Loucy (cell line): ENCODE results near the gene ATF7.

Source experiments
- H2AFZ ChIP-seq: fragments of 200-600 bp; sonication (generic); 2 replicates; pipeline ENCODE4 v1.6.0; 2016; ENCODE audit warnings: antibody characterized with exemption, mild to moderate bottlenecking, low read length, moderate library complexity
- H3F3A ChIP-seq: fragments of 200-600 bp; 2 replicates; pipeline ENCODE4 v1.6.0; 2016; ENCODE audit warnings: antibody characterized with exemption, low read depth, mild to moderate bottlenecking
- H3K27me3 ChIP-seq: fragments of 200-600 bp; sonication (generic); 2 replicates; pipeline ENCODE4 v1.6.1; 2014; ENCODE audit warnings: low read length, mild to moderate bottlenecking; ENCODE audit not compliant: insufficient read depth, poor library complexity, severe bottlenecking
- H3K36me3 ChIP-seq: fragments of 200-600 bp; sonication (generic); 2 replicates; pipeline ENCODE4 v1.6.1; 2016; ENCODE audit warnings: low read length; ENCODE audit not compliant: insufficient read depth
- H3K4me1 ChIP-seq: fragments of 200-600 bp; sonication (generic); 2 replicates; pipeline ENCODE4 v1.5.1; 2014; ENCODE audit warnings: low read length, mild to moderate bottlenecking; ENCODE audit not compliant: insufficient read depth, poor library complexity, severe bottlenecking
- H3K4me2 ChIP-seq: fragments of 200-600 bp; sonication (generic); 2 replicates; pipeline ENCODE4 v1.6.0; 2014; ENCODE audit warnings: antibody characterized with exemption, low read length, low read depth, mild to moderate bottlenecking; ENCODE audit not compliant: poor library complexity, severe bottlenecking
- H3K4me3 ChIP-seq: fragments of 200-600 bp; sonication (generic); 2 replicates; pipeline ENCODE4 v1.5.1; 2014; ENCODE audit warnings: low read length, mild to moderate bottlenecking, mixed read lengths; ENCODE audit not compliant: poor library complexity, severe bottlenecking
- H3K79me2 ChIP-seq: fragments of 200-600 bp; sonication (generic); 2 replicates; pipeline ENCODE4 v1.6.1; 2014; ENCODE audit warnings: low read length; ENCODE audit not compliant: insufficient read depth
- H3K9ac ChIP-seq: fragments of 200-600 bp; sonication (generic); 2 replicates; pipeline ENCODE4 v1.6.0; 2014; ENCODE audit warnings: mild to moderate bottlenecking, low read depth, low read length, moderate library complexity; ENCODE audit not compliant: poor library complexity, severe bottlenecking
- H3K9me2 ChIP-seq: fragments of 200-600 bp; sonication (generic); replicated peaks from 2 replicates; pipeline ENCODE4 v1.6.1; 2016; ENCODE audit warnings: low read depth, low read length, mixed read lengths
- H3K9me3 ChIP-seq: fragments of 200-600 bp; sonication (generic); 2 replicates; pipeline ENCODE4 v1.6.1; 2014; ENCODE audit warnings: mild to moderate bottlenecking, antibody characterized with exemption, low read length, low read depth; ENCODE audit not compliant: insufficient read depth
- H4K20me1 ChIP-seq: fragments of 200-600 bp; sonication (generic); 2 replicates; pipeline ENCODE4 v1.6.0; 2014; ENCODE audit warnings: antibody characterized with exemption, low read length, mild to moderate bottlenecking; ENCODE audit not compliant: insufficient read depth, poor library complexity, severe bottlenecking
- EZH2phosphoT487 ChIP-seq: fragments of 200-600 bp; IDR thresholded peaks from 2 replicates; pipeline ENCODE4 v1.6.1; 2018; ENCODE audit warnings: antibody characterized with exemption, mild to moderate bottlenecking, moderate library complexity, borderline replicate concordance
- TF ChIP-seq, protein P1 (sequence below): fragments of 200-600 bp; sonication (generic); conservative IDR thresholded peaks from 2 replicates; pipeline ENCODE4 v1.5.1; 2014; ENCODE audit warnings: mild to moderate bottlenecking, antibody characterized with exemption, low read length

The ATF7 gene

DNA sequence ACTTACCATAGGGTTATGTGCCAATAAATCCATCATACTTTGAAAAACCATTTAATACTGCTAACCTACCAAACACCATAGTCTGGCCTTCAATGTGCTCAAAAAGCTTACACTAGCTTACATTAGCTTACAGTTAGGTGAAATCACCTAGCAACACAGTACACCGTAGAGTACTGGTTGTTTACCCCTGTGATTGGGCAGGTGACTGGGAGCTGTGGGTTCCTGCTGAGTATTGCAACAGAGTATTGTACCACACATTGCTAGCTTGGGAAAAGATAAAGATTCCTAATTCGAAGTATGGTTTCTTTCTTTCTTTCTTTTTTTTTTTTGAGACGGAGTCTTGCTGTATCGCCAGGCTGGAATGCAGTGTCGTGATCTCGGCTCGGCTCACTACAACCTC is 44.1 kb upstream of the ATF7 start:
- Histone ChIP-seq H3K9ac (peak overlapping the region; percentile 12), H3K4me3 (peak overlapping the region; percentile 7), H3K4me1 (peaks cover 42% of the 10 kb centered on the region), H4K20me1 (peaks cover 27% of the 10 kb centered on the region), H3K9me3 (no peaks in the 10 kb centered on the region), H3K4me2 (peak overlapping the region; percentile 60), H3K9me2 (no peaks in the 10 kb centered on the region), H3K27me3 (no peaks in the 10 kb centered on the region), H2AFZ (no peak overlapping the region), H3K36me3 (peaks cover 56% of the 10 kb centered on the region; the same call in 1 of the 2 replicates), H3F3A (no peaks in the 10 kb centered on the region), H3K79me2 (peaks cover 62% of the 10 kb centered on the region)
- no peak for TF ChIP-seq EZH2phosphoT487
- TF ChIP-seq, protein P1, sequence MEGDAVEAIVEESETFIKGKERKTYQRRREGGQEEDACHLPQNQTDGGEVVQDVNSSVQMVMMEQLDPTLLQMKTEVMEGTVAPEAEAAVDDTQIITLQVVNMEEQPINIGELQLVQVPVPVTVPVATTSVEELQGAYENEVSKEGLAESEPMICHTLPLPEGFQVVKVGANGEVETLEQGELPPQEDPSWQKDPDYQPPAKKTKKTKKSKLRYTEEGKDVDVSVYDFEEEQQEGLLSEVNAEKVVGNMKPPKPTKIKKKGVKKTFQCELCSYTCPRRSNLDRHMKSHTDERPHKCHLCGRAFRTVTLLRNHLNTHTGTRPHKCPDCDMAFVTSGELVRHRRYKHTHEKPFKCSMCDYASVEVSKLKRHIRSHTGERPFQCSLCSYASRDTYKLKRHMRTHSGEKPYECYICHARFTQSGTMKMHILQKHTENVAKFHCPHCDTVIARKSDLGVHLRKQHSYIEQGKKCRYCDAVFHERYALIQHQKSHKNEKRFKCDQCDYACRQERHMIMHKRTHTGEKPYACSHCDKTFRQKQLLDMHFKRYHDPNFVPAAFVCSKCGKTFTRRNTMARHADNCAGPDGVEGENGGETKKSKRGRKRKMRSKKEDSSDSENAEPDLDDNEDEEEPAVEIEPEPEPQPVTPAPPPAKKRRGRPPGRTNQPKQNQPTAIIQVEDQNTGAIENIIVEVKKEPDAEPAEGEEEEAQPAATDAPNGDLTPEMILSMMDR, result no peak

DNA sequence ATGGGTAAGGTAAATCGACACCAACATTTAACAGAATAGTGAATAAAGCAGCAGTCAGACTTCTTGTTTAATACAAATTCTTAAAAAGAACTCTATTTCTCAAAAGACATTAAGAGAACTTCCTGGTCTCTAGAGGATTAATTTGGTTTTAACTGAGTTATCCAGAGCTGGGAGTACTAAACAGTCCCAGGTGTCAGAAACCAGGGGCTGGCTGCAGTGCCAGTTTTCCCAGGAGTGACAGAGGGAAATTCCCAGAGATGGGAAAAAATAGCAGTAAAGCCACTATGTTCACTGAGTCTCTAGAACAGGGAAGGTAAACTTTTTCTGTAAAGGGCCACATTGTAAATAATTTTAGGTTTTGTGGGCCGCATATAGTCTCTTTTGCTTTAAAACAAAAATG is 40.9 kb upstream of the ATF7 start:
- Histone ChIP-seq H3K9ac (no peak overlapping the region), H3K79me2 (peaks cover 30% of the 10 kb centered on the region), H4K20me1 (peaks cover 27% of the 10 kb centered on the region), H3K36me3 (peaks cover 67% of the 10 kb centered on the region; the same call in 1 of the 2 replicates), H3K4me3 (no peak overlapping the region), H2AFZ (no peak overlapping the region), H3K4me1 (peaks cover 16% of the 10 kb centered on the region), H3K9me3 (no peaks in the 10 kb centered on the region), H3K9me2 (no peaks in the 10 kb centered on the region), H3F3A (no peaks in the 10 kb centered on the region), H3K27me3 (no peaks in the 10 kb centered on the region), H3K4me2 (no peak overlapping the region)
- no peak for TF ChIP-seq EZH2phosphoT487
- TF ChIP-seq, protein P1, result no peak

DNA sequence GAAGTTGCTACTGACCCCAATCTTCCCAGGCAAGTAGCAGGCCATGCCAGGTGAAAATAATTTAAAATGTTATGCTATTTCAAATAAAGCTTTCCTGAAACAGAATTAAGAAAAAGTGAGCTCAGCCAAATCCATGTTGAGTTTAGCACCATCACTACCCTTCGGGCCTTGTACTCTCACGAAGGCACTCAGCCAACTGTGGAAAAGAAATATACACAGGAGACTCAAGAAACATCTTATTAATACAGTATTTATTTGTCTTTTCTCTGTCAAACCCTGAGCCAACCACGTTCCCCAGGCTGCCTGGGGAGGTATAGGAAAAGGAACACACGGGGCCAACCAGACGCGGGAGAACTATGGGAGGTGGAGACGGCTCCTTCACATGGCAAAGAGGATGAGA is 38.8 kb upstream of the ATF7 start:
- Histone ChIP-seq H2AFZ (no peak overlapping the region), H4K20me1 (peaks cover 11% of the 10 kb centered on the region), H3K9me2 (no peaks in the 10 kb centered on the region), H3K79me2 (peaks cover 11% of the 10 kb centered on the region), H3F3A (no peaks in the 10 kb centered on the region), H3K36me3 (peaks cover 49% of the 10 kb centered on the region; the same call in 1 of the 2 replicates), H3K27me3 (no peaks in the 10 kb centered on the region), H3K9me3 (no peaks in the 10 kb centered on the region), H3K4me1 (peaks cover 2% of the 10 kb centered on the region), H3K9ac (no peak overlapping the region), H3K4me3 (no peak overlapping the region), H3K4me2 (no peak overlapping the region)
- TF ChIP-seq EZH2phosphoT487, result no peak
- TF ChIP-seq, protein P1, result no peak
